IPS-15b (cell line): ENCODE measurements around the gene FBXO39.
"Not testable (repeated sequence)": the region's sequence is repeated elsewhere in the genome, so short reads cannot be mapped to it uniquely, and the experiment has no call there.

Source experiments
- H3K27me3 ChIP-seq: one replicate; pipeline ENCODE4 v1.6.1; 2013; ENCODE audit warnings: low read length; ENCODE audit not compliant: control insufficient read depth, insufficient read depth
- H3K36me3 ChIP-seq: one replicate; pipeline ENCODE4 v1.6.1; 2013; ENCODE audit warnings: low read length; ENCODE audit not compliant: control insufficient read depth, insufficient read depth
- H3K4me1 ChIP-seq: one replicate; pipeline ENCODE4 v1.6.1; 2013; ENCODE audit warnings: mild to moderate bottlenecking, low read length; ENCODE audit not compliant: control insufficient read depth, insufficient read depth
- H3K4me3 ChIP-seq: one replicate; pipeline ENCODE4 v1.5.1; 2013; ENCODE audit warnings: low read depth, low read length
- H3K9ac ChIP-seq: one replicate; pipeline ENCODE4 v1.6.1; 2013; ENCODE audit warnings: low read depth, mild to moderate bottlenecking, low read length
- H3K9me3 ChIP-seq: one replicate; pipeline ENCODE4 v1.6.1; 2013; ENCODE audit warnings: mild to moderate bottlenecking, low read length; ENCODE audit not compliant: control insufficient read depth, insufficient read depth

Gene FBXO39

GRCh38 chr17:6761779-6762178 lies 14.2 kb upstream of the FBXO39 start:
- Histone ChIP-seq H3K4me1 (peaks cover 4% of the 10 kb centered on the region), H3K36me3 (no peaks in the 10 kb centered on the region), H3K27me3 (no peaks in the 10 kb centered on the region), H3K4me3 (no peak overlapping the region), H3K9ac (no peak overlapping the region), H3K9me3 (no peaks in the 10 kb centered on the region)

DNA sequence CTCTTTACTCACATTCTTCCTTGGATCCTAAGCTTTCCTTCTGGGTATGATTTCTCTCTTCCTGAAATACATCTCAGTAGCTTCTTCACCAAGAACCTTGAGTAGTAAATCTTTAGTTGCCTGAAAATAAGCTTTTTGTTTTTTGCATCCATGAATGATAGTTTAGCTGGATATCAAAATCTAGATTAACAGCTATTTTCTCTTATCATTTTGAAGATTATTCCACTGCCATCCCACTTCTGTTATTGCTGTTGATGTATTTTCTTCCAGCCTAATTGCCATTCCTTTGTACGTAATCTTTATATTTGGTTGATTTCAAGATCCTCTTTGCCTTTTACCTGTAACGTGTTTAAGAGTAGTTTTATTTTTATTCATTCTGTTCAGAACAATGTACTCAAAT lies 7.6 kb upstream of the FBXO39 start:
- H3K9ac ChIP-seq = no peak overlapping the region
- no peaks in the 10 kb centered on the region for H3K36me3 ChIP-seq
- peaks cover 3% of the 10 kb centered on the region for H3K27me3 ChIP-seq
- no peak overlapping the region for H3K4me3 ChIP-seq
- no peaks in the 10 kb centered on the region for H3K4me1 ChIP-seq
- H3K9me3 ChIP-seq = no peaks in the 10 kb centered on the region

DNA sequence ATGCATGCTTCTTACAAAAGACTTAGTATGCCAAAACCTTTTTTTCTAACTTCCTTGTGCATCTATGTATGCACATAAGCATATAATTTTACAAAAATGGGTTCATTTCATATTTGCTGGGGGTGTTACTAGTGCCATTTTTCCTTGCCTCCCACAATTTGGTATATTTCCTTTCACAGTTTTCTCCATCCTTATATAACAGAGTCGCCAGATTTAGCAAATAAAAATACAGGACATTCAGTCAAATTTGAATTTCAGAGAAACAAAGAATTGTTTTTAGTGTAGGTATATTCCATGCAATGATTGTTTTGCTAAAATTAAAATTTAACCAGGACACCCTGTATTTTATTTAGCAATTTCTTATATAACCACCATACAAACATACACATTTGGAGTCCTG lies 4.0 kb upstream of the FBXO39 start:
- no peaks in the 10 kb centered on the region for H3K4me1 ChIP-seq
- no peaks in the 10 kb centered on the region for H3K9me3 ChIP-seq
- H3K36me3 ChIP-seq = no peaks in the 10 kb centered on the region
- H3K9ac ChIP-seq = no peak overlapping the region
- peaks cover 28% of the 10 kb centered on the region for H3K27me3 ChIP-seq
- no peak overlapping the region for H3K4me3 ChIP-seq

DNA sequence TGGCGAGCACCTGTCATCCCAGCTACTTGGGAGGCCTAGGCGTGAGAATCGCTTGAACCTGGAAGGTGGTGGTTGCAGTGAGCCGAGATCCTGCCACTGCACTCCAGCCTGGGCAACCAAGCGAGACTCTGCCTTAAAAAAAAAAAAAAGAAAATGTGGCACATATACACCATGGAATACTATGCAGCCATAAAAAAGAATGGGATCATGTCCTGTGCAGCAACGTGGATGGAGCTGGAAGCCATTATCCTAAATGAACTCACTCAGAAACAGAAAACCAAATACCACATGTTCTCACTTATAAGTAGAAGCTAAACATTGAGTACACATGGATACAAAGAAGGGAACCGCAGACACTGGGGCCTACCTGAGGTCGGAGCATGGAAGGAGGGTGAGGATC lies 1.1 kb upstream of the FBXO39 start:
- H3K9me3 ChIP-seq, H3K9ac ChIP-seq, H3K4me1 ChIP-seq, H3K4me3 ChIP-seq, H3K36me3 ChIP-seq: not testable (repeated sequence)
- H3K27me3 ChIP-seq = peaks cover 40% of the 10 kb centered on the region

DNA sequence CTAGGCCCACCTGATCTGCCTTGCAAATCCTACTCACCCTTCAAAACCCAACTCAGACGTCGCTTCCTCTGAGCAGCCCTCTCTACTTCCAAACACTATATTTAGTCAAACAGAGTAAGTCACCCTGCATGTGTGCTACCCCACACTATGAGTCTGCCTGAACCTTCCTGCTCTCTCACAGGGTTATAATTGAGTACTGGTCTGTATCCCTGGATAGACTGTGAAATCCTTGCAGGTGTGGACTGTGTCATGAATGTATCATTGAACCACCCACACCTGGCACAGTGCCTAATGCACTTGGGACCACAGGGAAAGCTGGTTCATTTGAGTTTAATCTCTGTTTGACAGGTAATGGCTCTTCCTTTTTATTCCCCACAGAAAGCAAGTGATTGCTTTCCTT lies 3.4 kb downstream of the FBXO39 start:
- H3K36me3 ChIP-seq = no peaks in the 10 kb centered on the region
- H3K27me3 ChIP-seq = peaks cover 35% of the 10 kb centered on the region
- H3K9ac ChIP-seq = no peak overlapping the region

DNA sequence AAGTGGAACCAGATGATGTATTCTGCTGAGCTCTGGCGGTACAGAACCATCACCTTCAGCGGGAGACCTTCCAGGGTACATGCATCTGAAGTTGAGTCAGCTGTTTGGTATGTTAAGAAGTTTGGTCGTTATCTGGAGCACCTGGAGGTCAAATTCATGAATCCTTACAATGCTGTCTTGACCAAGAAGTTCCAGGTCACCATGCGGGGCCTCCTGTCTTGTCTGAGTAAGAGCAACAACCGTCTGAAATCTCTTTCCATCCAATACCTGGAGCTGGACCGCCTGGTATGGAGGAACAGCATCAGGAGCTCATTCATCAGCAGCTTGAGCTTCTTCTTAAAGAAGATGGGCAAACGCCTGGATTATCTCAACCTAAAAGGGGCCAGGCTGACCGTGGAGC lies 4.0 kb downstream of the FBXO39 start:
- Histone ChIP-seq H3K36me3 (no peaks in the 10 kb centered on the region), H3K4me3 (no peak overlapping the region), H3K9me3 (no peaks in the 10 kb centered on the region), H3K4me1 (no peaks in the 10 kb centered on the region), H3K9ac (no peak overlapping the region), H3K27me3 (peaks cover 32% of the 10 kb centered on the region)

More for the DNA sequence above, 3.4 kb downstream of the FBXO39 start:
- Histone ChIP-seq H3K4me1 (no peaks in the 10 kb centered on the region), H3K9me3 (no peaks in the 10 kb centered on the region), H3K4me3 (no peak overlapping the region)

DNA sequence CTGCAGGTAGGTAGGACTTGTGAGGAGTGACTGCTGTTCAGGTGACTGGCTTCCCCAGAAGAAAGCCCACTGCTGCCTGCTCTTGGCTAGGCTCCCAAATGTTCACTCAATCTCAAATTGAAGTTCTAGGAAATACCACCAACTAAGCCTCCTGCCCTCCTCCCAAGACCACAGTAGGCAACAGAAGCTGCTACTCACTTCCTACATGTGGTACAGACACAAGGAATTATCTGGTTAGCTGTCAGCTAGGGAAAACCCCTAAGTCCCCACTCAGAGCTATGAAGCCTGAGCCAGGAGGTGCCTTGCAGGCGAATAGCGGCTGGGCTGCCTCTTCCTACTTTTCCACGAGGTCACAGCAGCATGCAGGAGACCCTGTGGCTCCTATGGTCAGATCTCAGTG lies 4.9 kb downstream of the FBXO39 start:
- Histone ChIP-seq H3K9ac (no peak overlapping the region), H3K9me3 (no peaks in the 10 kb centered on the region), H3K36me3 (no peaks in the 10 kb centered on the region), H3K4me3 (no peak overlapping the region), H3K27me3 (peaks cover 23% of the 10 kb centered on the region), H3K4me1 (no peaks in the 10 kb centered on the region)

- H3K36me3 ChIP-seq = no peaks in the 10 kb centered on the region
- no peak overlapping the region for H3K4me3 ChIP-seq
- peaks cover 12% of the 10 kb centered on the region for H3K27me3 ChIP-seq
- no peaks in the 10 kb centered on the region for H3K4me1 ChIP-seq
- H3K9me3 ChIP-seq = no peaks in the 10 kb centered on the region
- H3K9ac ChIP-seq = no peak overlapping the region
These were observed 6.2 kb downstream of the FBXO39 start for GRCh38 chr17:6782244-6782643.

GRCh38 chr17:6786618-6787017 lies 10.6 kb downstream of the FBXO39 start:
- H3K36me3 ChIP-seq = no peaks in the 10 kb centered on the region
- peaks cover 2% of the 10 kb centered on the region for H3K27me3 ChIP-seq
- H3K4me1 ChIP-seq = no peaks in the 10 kb centered on the region

DNA sequence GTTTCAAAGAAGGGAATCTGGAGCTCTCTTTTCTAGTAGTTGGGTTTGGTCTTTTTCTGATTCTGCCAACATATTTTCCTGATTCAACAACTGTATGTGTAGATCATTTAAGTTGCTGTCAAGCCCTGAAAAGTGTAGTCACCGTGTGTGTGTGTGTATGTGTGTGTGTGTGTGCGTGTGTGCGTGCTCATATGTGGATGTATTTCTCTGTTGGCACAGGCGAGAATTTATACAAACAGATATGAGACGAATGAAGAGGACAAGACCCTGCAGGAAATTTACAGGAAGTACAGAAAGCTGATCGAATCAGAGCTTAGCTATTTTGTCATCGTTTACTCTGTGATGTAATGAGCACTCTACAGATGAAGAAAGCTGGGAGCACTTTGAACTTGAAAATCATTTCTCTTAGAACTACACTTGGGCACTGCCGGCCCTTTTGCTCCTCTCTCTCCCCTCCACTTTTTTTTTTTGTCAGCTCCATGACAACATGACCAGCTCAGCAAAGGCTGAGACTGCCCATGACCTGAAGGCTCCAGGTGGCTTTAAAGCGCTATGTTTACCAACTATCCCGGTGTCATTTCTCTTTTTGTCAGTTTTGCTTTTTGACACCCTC lies 11.2 kb downstream of the FBXO39 start:
- Histone ChIP-seq H3K36me3 (no peaks in the 10 kb centered on the region), H3K9me3 (no peaks in the 10 kb centered on the region), H3K4me3 (no peak overlapping the region), H3K27me3 (peaks cover 2% of the 10 kb centered on the region), H3K4me1 (no peaks in the 10 kb centered on the region), H3K9ac (no peak overlapping the region)

More at GRCh38 chr17:6786618-6787017, 10.6 kb downstream of the FBXO39 start:
- Histone ChIP-seq H3K9me3 (no peaks in the 10 kb centered on the region), H3K9ac (no peak overlapping the region), H3K4me3 (no peak overlapping the region)

GRCh38 chr17:6789146-6789545 lies 13.1 kb downstream of the FBXO39 start:
- H3K9me3 ChIP-seq = no peaks in the 10 kb centered on the region
- no peak overlapping the region for H3K4me3 ChIP-seq
- H3K4me1 ChIP-seq = no peaks in the 10 kb centered on the region
- no peaks in the 10 kb centered on the region for H3K36me3 ChIP-seq
- H3K27me3 ChIP-seq = peaks cover 2% of the 10 kb centered on the region
- no peak overlapping the region for H3K9ac ChIP-seq

- H3K36me3 ChIP-seq = no peaks in the 10 kb centered on the region
- H3K4me1 ChIP-seq = no peaks in the 10 kb centered on the region
- no peak overlapping the region for H3K9ac ChIP-seq
- no peak overlapping the region for H3K4me3 ChIP-seq
- peaks cover 6% of the 10 kb centered on the region for H3K27me3 ChIP-seq
- no peaks in the 10 kb centered on the region for H3K9me3 ChIP-seq
These were observed 17.9 kb downstream of the FBXO39 start for GRCh38 chr17:6793748-6794493.
